Stimulated activated CD4-positive, alpha-beta T cell treated with anti-CD3 and anti-CD28 coated beads, TNF-alpha, amount 100 ng/mL, for 4 hours (primary cell): ENCODE data around the gene LIPC.
"Not testable (repeated sequence)": the region's sequence is repeated elsewhere in the genome, so short reads cannot be mapped to it uniquely, and the experiment has no call there.

Experiments
- DNase-seq, 3 experiments: peaks; one replicate each; pipeline ENCODE4 v3.0.0-alpha.2; 2020; ENCODE audit warnings: low read depth in 3 of 3

Gene LIPC

DNA sequence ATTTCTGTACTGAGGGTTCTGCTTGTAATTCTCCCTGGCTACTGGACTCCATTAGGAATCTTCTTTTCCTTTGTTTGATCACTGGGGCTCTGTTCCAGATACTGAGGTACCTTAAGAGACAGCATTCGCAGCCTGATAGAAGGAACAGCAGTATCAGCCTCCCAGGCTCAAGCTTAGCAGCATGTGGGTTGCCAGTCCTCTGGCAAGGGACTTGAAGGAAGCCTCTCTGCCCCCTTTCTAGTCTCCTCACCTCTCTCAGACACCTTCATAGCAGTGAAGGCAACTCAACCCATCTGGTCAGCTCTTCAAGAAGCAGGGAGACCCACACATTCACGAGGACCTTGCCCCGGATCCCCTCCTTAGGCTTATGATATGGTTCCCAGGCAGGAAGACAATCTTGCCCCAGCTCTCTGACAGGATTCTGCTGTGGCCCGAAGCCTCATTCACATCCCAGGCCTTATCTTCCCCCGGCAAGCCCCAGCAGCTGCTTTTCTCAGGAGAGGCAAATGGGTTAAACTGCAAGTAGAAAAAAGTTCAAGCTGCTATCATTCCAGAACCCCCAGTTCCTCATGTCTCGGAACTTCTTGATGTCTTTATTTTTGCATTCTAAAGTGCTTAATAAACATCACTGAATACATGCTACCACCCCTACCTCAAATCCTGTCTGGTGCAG is 153.1 kb downstream of the LIPC start:
- no peak for DNase-seq

DNA sequence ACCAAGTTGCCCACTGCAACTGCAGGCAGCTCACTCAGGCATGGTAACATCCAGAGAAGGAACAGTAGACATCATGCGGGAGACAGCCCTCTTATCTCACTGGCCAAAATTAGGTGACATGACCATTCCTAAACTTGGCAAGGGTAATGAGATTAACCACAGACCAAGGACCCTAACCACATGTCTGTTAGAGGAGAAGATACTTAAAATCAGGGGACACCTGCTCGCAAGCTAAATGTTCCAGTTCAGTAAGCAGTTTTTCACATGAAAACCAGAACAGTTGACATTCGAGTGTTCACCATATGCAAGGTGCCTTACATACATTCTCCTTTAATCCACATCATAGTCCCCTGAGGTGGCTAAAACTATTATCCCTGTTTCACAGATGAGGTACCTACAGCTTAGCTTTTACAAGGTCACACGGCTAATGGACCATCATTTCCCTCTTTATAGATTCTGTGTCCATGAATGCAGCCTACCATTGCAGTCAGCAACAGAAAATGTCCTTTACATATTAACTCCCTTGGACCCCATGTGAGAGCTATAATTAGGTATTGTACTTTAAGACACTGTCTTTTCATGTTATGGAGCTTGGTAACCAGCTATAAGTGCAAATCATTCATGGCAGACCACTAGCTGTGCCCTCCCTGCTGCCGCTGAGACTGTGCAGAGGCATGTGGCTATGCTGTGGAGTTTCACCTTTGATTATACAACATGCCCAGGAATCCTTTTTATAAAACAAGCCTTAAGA is 154.1 kb downstream of the LIPC start:
- no peak for DNase-seq

DNA sequence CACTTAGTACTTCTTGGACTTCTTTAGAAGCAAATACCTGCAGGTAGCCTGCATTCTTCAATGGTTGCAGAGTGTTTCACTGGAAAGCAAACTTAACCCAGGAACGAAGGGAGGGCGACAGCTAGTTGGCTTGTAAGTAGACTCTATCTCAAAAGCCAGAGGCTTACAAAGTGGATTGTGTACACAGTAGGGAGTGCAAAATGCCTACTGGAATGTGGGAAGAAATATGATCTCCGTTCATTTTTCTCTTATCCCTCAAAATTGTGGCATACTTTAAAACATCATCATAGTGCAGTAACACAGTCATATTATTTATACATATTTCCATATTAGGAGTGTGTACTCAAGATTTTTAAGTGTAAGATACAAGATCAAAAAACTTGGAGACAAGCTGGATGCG is 155.7 kb downstream of the LIPC start:
- no peak for DNase-seq

DNA sequence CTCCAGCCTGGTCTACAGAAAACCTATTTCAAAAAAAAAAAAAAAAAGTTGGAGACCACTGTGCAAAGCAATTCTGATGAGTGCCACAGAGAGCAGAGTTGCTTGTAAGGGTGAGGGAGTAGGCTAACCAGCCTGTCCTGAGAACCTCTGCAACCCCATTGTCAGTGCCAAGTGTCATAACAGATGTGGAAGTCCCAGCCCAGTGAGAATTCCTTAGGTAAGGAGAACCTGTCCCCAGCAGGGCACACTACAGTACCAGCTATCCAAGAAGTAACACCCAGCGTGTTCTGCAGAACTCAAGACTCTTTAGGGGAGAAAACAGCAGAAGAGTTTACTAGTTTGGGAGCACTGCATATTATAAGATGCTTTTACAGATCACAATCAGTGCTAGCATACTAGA is 156.3 kb downstream of the LIPC start:
- DNase-seq: no peak

DNA sequence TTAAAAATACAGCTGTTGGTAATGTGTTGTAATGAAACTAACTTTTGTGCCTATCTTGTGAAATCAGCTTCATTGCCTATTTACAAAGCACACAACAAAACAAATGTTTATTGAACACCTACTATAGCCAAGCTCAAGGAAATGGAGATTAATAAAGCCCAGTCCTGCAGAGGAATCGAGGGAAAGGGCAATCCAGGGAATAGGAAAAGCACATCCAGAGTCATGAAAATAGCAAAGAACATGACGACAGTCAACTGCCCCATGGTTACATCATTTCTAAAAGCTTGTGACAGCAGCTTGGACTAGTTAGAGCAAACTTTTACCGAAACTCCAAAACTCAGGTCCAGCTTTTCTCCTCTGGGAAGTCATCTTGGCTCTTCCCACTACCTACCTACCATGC is 157.3 kb downstream of the LIPC start:
- no peak for DNase-seq

DNA sequence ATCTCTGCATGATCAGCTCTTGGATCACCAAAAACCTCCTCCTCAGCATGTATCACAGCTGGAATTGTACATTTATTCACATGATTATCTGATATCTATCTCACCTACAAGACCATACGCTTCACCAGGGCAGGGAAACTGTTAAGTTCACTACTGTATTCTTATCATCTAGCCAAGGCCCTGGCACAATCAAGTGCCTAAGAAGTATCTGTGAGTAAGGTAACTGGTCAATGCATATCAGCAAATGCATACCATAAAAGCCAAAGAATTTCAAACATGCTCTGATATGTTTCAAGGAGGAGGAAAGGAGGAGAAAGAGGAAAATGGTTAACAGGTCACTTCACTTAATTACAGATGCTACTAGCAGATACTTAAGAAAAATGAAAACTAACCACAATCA is 158.4 kb downstream of the LIPC start:
- DNase-seq: no peak

DNA sequence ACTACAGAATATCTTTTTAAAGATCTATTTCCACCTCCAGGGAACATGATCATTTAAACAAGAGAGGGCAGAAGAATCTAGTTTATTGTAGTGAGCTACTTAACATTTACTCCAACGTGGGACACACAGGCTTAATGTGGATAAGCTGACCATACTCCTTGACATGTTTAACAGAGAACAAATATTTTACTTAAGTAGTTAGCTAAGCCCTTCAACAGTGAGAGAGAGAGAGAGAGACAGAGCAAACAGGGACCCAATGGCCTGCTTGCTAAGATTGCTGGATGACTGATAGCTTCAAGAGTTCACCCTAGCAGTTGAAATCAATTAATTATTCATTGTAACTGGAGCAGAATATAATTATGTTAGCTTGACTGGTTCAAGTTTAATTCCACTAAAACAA is 159.1 kb downstream of the LIPC start:
- DNase-seq: no peak

DNA sequence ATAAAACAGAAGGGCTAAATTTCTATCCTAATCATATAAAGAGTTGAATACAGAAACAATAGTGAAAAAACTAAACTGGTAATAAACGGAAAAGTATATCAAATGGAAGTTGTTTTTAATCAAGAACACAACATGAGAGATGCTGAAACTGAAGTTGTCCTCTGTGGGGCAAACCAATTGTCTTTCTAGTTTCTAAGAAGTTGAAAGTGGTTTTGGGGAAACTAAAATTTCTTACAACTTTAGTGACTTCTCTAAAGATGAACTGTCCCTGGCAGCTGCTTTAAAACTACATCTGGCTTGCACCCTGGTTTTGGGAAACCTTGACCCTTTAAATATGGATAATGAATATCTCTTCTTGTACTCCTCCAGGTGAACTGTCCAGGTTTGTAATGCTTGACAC is 162.1 kb downstream of the LIPC start:
- DNase-seq: no peak

DNA sequence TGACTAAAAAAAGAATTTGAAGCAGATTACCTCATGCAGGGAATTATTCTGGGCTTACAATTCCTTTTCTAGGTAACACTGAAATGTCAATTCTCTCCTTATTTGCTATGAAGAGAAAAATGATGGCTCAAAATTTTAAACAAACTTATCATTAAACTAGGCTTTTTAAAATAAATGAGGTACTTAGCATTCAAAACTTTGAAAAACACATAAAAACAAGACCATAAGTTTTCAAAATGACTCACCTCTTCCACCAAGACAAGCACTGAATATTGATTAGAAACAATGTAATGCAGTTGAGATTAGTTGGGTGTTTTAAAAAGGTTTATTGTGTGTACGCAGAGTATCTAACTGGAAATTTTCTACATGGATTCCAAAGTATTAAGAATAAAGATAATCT is 163.1 kb downstream of the LIPC start:
- DNase-seq: no peak

DNA sequence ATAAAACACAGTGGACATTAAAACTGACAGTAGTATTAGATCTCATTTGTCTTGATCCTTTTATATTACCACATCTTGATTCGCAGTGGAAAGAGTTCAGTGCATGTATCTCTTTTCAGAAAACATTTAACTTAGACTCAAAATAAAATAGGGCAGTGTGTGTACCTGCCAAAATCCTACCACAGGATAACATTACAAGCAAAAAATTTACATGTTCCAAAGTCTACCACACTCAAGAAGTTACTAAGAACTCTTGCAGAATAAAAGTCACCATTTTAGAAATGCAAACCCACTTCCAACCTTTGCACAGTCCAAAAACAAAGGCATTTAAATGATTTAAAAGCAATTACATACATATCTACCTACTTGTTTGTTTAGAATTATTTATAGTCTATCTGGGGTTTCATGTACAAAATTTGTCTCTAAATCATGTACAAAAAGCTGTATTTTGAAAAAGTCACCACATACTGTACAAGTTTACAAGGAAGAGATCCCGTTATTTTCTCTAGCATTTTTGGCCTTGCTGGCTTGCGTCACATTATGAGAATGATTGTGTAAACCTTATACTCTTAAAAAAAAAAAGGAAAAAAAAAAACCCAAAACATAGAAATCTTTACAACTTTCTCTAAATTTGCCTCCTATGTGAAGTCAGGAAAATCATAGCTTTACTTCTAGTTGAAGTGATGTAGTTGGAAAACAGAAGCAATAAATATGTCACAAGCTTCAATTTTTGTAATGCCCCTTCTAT is 163.9 kb downstream of the LIPC start:
- DNase-seq: no peak

DNA sequence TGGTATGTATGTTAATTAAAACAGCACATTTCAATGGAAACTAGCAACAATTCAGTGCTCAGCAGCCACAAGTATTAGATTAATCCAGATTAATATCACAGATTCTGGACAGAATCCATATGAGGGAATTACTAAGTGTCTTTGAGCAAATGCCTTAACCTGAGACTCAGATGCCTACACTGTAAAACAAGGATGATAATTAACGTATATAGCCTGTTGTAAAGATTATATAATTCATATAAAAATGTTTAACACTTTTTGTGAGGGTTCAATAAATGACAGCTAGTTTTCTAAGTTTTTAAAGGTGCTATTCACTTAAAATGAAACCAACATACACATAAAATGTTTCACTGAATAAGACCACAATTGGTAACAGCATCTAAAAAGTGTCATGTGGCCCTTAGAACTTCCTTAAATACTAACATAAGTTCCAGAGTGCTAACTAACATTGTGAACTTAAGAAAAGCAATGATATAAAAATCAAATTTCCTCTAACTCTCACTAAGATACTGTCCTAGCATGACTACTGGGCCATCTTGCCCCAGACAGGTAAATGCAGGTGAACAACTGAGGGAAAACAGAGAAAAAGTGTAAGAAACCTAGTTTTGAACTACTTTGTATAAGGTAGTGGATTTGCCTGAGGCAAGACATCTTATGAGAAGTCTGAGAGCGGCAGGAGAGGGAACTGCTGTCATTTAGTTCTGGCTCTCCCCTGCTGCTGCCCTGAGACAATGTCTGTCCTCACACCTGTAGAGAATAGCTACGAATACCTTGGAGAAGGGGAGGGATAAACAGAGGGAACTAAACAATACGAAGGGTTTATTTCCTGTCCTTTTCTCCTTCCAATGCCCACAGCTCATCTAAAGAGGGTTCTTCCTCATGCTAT is 166.4 kb downstream of the LIPC start:
- DNase-seq: no peak

DNA sequence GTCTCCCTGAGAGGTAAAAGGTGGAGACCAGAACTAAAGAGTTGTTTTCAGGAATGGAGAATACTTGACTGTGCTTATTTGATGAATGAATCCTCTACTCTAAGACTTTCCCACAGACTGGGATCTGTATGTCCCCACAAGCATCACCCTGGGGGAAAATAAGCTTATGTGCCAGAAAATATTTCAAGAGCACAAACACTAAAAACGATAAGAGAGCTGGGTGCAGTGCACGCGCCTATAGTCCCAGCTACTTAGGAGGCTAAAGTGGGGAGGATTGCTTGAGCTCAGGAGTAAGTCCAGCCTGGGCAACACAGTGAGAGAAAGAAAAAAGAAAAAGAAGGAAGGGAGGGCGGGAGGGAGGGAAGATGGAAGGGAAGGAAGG is 167.0 kb downstream of the LIPC start:
- DNase-seq: no peak

DNA sequence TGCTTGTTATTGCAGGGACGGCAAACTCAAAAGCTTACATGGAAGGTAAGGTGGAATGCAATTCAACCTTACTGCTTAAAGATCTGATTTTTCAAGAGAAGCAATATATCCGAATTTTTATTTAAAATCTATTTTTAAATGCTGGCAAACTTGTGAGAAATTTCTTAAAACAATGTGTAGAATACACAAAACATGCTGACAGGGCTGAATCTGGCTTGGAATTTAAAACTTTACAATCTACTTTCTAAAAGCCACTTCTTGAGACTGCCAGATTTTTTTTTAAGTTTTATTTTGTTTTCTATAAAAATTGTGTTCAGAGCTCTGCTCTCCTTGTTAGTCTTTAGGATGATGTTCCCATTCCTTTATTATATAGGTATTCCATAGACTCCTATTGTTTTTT is 171.0 kb downstream of the LIPC start:
- no peak for DNase-seq

DNA sequence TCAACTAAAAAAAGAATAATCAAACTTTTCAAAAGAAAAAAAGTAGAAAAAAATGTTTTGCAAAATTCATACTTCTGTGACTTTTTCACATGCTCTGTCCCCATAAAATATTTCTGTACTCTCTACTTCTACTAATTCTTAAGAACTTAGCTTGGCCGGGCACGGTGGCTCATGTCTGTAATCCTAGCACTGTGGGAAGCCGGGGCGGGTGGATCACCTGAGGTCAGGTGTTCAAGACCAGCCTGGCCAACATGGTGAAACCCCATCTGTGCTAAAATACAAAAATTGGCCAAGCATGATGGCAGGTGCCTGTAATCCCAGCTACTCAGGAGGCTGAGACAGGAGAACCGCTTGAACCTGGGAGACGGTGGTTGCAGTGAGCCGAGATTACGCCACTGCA is 172.1 kb downstream of the LIPC start:
- DNase-seq: not testable (repeated sequence)

DNA sequence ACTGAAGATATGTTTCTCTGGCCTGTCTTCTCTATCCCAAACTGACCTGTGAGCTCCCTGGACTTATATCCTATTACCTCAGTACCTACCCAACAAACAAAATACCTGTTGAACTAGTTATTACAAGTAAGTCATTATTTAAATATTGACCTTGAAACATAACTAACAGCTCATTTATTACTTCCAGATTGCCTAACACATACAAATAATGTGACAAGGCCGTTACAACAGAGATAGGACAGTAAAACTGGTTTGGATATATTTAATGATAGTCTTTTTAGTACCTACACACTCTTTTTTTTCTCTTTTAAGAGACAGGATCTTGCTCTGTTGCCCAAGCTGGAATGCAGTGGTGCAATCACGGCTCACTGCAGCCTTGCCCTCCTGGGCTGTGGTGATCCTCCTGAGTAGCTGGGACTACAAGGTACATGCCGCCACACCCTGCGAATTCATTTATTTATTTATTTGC is 172.7 kb downstream of the LIPC start:
- no peak for DNase-seq

DNA sequence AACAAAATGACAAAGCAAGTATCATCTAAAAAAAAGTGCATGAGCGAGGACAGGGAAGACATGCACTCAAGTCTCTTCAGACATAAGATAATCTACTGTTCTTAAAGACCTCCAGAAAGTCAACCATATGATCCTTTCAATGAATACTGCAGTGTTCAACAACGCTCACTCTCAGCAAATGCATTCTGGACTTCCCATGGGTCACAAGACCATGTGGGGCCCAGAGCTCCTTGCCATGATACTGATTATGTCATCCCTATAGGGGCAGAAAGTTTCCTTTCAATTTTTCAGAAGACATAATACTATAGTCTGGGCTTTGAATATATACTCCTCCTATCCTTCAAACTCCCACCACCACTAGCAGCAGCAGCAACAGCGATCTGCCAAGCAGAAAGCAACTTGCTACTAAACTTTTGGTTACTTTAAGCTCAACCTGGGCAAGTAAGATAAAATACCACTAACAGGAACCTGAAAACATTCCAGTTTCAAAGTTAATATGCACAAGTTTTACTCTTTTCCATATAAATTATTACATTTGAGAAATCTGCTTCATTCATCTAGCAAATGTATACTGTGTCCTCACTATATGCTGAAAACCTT is 174.2 kb downstream of the LIPC start:
- DNase-seq: no peak

DNA sequence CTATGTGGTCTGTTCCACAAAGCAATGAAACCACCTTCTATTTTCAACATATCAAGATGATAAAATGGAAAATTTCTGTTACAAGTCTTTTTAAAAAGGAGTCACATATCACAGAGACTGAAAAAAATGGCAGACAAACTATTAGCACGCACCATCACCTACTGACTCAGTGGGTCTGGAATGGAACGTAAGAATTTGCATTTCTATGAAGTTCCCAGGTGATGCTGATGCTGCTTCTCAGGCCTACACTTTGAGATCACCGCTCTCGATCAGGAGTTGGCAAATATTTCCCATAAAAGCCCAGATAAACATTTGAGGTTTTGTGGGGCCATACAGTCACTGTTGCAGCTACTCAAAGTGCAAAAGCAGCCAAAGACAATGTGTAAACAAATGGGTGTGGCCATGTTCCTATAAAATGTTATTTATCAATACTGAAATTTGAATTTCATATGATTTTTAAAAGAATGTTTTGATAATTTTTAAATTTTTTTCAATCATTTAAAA is 174.8 kb downstream of the LIPC start:
- DNase-seq: no peak

DNA sequence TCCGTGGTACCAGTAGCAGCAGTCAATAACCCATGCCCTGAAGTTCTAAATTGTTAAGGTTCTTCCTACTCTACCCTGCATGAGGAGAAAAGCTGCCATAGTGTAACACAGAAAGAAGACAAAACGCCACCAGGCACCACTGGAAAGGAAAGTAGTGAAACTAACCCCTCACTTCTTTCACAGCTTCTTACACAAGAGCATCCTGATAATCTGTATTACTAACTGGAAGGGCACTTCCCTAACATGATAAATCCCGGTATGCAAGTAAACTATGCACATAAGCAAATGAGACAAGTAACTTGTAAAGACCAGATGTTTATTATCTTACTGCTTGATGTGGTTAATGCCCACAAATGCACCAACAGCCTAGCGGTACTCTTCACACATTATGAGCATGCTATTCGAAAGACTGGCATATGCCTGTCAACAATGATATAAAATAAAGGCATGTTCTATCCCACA is 176.4 kb downstream of the LIPC start:
- no peak for DNase-seq

DNA sequence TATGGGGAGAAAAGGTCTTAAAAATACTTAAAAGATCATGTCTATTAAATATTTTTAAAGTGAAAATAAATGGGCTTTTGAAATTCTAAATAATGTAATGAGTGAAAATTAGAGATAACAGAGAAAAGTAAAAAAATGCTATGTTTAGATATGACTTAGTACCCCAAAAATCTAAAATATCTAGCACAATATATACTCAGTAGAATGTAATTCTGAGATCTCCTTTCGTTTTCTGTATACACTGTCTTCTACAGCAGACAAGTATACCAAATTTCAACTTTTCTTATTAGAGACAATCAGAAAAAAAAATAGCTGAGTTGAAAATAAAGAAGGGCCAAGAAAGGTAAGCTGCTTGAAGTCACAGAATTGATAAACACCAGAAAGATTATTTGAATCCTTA is 176.9 kb downstream of the LIPC start:
- DNase-seq: no peak

DNA sequence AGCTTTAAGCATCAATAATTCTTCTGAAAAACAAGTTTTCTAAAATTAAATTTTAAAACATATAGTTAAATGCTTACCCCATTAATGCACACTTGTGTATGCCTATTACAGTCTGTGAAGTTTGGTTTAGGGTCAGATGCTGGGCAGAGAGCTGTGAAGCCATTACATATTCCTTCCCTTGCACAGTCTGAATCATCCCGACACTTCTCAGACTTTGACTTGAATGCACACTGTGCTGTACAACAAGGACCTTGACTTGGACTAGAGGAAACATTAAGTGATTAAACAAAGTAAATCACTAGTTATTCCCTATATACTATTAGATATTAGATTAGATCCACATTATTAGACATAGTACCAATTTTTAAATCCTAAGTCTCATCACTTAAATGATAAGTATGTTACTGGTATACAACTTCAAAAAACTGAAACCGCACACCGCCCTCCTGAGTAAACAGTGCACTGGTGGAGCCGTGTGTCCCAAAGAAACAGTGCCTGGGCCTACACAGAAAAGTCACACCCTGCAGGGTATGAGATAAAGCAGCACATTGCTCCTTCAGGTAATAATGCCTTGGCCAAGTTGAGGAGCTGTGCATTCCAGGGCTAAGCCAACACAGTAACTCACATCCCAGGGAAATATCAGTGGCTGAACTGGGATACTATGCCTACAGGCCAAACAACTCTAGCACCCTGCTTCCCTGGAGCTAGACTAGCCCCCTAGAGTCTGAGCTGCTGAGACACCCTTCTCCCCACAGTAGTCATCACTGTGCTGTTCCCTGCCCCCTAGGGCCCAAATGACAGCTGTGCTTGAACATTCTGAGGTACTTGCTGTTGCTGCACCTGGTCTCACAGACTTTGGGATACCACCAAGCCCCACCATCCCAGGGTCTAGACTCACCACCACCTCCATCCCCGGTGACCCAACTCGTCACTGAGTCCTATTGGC is 180.2 kb downstream of the LIPC start:
- DNase-seq: no peak
